ENCODE data around the gene PCYOX1L. TPM values are rescaled to one million over a fixed set of nuclear protein-coding genes. Genes with fewer than 3 reads are reported as not detected.

Gene PCYOX1L
- total and polyA plus RNA-seq, 10 donors = 5.4 to 13.0 (median 7.9) TPM

DNA sequence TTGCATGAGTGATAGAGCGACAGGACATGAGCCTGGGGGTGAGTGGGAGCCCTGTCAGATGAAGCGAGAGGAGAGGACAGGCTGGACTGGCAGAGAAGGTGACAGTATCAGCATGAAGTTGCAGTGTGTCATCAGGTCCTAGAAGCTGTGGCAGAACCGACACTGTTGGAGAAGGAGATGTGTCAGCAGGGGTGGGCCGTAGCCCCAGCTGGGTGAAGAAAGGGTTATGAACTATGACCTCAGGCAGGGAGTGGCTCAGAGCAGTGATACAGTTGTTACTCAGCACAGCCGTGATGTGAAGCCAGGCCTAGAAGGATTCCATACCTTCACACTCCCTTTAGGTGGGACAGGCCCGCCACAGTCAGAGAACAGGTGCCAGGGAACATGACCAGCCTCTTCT lies 7.6 kb downstream of the PCYOX1L start:
- intact Hi-C loops (cut with DNase I; ENCODE audit: low total_unique reads) = no loop called here
- no peak for DNase-seq

DNA sequence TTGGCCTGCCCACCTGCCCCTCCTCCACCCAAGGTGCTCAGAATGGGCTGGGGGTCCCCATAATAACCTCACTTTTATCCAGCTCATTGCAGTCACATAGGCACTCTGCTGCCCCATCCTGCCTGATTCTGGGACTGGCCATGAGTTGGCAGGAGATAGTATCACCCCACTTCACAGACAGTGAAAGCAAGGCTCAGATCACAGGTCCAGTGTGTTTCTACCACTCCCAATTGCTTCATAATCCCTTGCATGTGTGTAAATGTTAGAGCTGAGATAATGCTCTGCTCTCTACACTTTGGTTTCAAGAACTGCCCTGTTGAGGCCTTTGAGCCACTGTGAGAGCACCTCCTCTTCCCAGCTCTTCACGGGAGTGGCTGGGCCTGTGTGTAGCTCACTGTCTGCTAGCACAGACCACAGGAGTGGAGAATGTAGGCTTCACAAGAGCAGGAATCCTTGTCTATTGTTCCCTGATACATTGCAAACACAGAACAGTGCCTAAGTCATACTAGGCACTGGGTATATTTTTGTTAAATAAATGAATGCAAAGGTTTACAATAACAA lies 8.4 kb downstream of the PCYOX1L start:
- Histone ChIP-seq H3K27me3 (replicated peaks in 1 of 7) (no peaks in the 10 kb centered on the region), H3K9me3 (no peaks in the 10 kb centered on the region), H3K36me3 (peaks cover 0 to 3% (median 0%) of the 10 kb centered on the region in 6 donors), H3K4me1 (peaks cover 0 to 15% (median 4%) of the 10 kb centered on the region in 6 donors), H3K27ac (no peak overlapping the region), H3K4me3 (no peak overlapping the region)
- WGBS, 5 donors = 75 to 100% (median 95%) methylated on average over 1 of the region's 1 CpG
- DNase-seq = no peak
- TF ChIP-seq POLR2A (IDR thresholded peaks at IDR 0.05) (no peak), POLR2AphosphoS5 (IDR thresholded peaks at IDR 0.05) (no peak)
- TF ChIP-seq, protein P1, sequence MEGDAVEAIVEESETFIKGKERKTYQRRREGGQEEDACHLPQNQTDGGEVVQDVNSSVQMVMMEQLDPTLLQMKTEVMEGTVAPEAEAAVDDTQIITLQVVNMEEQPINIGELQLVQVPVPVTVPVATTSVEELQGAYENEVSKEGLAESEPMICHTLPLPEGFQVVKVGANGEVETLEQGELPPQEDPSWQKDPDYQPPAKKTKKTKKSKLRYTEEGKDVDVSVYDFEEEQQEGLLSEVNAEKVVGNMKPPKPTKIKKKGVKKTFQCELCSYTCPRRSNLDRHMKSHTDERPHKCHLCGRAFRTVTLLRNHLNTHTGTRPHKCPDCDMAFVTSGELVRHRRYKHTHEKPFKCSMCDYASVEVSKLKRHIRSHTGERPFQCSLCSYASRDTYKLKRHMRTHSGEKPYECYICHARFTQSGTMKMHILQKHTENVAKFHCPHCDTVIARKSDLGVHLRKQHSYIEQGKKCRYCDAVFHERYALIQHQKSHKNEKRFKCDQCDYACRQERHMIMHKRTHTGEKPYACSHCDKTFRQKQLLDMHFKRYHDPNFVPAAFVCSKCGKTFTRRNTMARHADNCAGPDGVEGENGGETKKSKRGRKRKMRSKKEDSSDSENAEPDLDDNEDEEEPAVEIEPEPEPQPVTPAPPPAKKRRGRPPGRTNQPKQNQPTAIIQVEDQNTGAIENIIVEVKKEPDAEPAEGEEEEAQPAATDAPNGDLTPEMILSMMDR (IDR thresholded peaks at IDR 0.05 in 8 of 11, conservative IDR thresholded peaks at IDR 0.05 in 3 of 11) = no peak
- intact Hi-C loops (cut with DNase I; ENCODE audit: low total_unique reads) = no loop called here

More for the DNA sequence above, 7.6 kb downstream of the PCYOX1L start:
- 91 to 96% (median 93%) methylated on average over 5 to 6 of the region's 6 CpGs for WGBS, 5 donors
- H3K27ac ChIP-seq = no peak overlapping the region
- peaks cover 0 to 18% (median 6%) of the 10 kb centered on the region in 6 donors for H3K4me1 ChIP-seq
- no peak overlapping the region for H3K4me3 ChIP-seq
- no peaks in the 10 kb centered on the region for H3K27me3 ChIP-seq (replicated peaks in 1 of 7)
- TF ChIP-seq, protein P1 (IDR thresholded peaks at IDR 0.05 in 8 of 11, conservative IDR thresholded peaks at IDR 0.05 in 3 of 11) = no peak
- TF ChIP-seq POLR2A (IDR thresholded peaks at IDR 0.05) (no peak), POLR2AphosphoS5 (IDR thresholded peaks at IDR 0.05) (no peak)
- H3K36me3 ChIP-seq = peaks cover 0 to 3% (median 0%) of the 10 kb centered on the region in 6 donors
- H3K9me3 ChIP-seq = no peaks in the 10 kb centered on the region

DNA sequence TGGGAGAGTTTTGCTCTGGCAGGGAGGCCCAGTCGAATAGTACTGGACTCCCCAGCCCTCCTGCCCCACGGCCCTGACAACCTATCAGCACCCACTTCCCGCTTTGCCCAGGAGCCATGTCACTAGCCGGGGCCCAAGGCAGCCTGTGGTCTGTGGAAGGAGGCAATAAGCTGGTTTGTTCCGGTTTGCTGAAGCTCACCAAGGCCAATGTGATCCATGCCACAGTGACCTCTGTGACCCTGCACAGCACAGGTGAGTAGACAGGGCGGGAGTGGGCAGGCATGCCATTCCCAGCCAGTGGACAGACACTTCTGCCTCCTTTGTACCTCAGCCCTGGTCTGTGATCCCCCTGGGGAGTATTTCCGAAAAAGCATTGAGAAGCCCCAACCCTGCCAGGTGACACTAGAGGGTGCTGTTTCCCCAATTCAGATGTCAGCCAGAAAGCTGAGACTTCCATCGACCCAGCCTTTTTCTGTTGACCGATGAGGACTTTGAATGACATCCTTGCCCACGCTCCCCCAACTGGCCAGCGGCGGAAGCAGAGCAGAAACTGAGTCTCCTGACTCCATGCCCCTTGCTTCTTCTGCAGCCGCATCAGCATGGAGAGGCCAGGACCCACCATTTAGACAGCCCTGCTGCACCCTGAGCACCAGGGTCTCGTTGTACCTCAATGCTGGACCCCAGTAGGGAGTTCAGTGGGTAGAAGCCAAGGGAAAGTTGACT lies 9.6 kb downstream of the PCYOX1L start:
- H3K27me3 ChIP-seq (replicated peaks in 1 of 7) = no peaks in the 10 kb centered on the region
- H3K4me1 ChIP-seq = peaks cover 0 to 20% (median 4%) of the 10 kb centered on the region in 6 donors
- 39 to 58% (median 49%) methylated on average over 13 to 14 of the region's 14 CpGs for WGBS, 5 donors
- H3K9me3 ChIP-seq = no peaks in the 10 kb centered on the region
- intact Hi-C loops (cut with DNase I; ENCODE audit: low total_unique reads) = no loop called here
- H3K36me3 ChIP-seq = peaks cover 0 to 3% (median 0%) of the 10 kb centered on the region in 6 donors
- DNase-seq = no peak
- TF ChIP-seq, protein P1 (IDR thresholded peaks at IDR 0.05 in 8 of 11, conservative IDR thresholded peaks at IDR 0.05 in 3 of 11) = peak; percentile 22 to 85 (median 69)
- TF ChIP-seq POLR2AphosphoS5 (IDR thresholded peaks at IDR 0.05) = no peak
- H3K4me3 ChIP-seq = no peak overlapping the region
- peak overlapping the region in 1 of 8 donors; percentile 26 for H3K27ac ChIP-seq

DNA sequence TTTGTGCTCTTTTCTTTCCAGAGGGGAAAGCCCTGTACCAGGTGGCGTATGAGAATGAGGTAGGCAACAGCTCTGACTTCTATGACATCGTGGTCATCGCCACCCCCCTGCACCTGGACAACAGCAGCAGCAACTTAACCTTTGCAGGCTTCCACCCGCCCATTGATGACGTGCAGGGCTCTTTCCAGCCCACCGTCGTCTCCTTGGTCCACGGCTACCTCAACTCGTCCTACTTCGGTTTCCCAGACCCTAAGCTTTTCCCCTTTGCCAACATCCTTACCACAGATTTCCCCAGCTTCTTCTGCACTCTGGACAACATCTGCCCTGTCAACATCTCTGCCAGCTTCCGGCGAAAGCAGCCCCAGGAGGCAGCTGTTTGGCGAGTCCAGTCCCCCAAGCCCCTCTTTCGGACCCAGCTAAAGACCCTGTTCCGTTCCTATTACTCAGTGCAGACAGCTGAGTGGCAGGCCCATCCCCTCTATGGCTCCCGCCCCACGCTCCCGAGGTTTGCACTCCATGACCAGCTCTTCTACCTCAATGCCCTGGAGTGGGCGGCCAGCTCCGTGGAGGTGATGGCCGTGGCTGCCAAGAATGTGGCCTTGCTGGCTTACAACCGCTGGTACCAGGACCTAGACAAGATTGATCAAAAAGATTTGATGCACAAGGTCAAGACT lies 10.3 kb downstream of the PCYOX1L start:
- H3K4me3 ChIP-seq = no peak overlapping the region
- WGBS, 5 donors = 91 to 95% (median 94%) methylated on average over 22 of the region's 22 CpGs
- H3K27me3 ChIP-seq (replicated peaks in 1 of 7) = no peaks in the 10 kb centered on the region
- TF ChIP-seq POLR2A (IDR thresholded peaks at IDR 0.05) (no peak), POLR2AphosphoS5 (IDR thresholded peaks at IDR 0.05) (peak in 1 of 3 donors; percentile 7)
- H3K36me3 ChIP-seq = peaks cover 0 to 3% (median 0%) of the 10 kb centered on the region in 6 donors
- peaks cover 0 to 20% (median 4%) of the 10 kb centered on the region in 6 donors for H3K4me1 ChIP-seq
- no peak for DNase-seq
- no peak overlapping the region for H3K27ac ChIP-seq
- intact Hi-C loops (cut with DNase I; ENCODE audit: low total_unique reads) = no loop called here
- H3K9me3 ChIP-seq = no peaks in the 10 kb centered on the region

All from spleen (tissue), 11 donors.